ENCODE data around the gene BRICD5.

The BRICD5 gene

GRCh38 chr16:2223942-2224486, 13.4 kb upstream of the BRICD5 start:
- Histone ChIP-seq H3K4me3 (ENCODE audit: low read length) (peak overlapping the region; percentile 86), H3K27me3 (ENCODE audit: insufficient read depth, low read length) (no peaks in the 10 kb centered on the region), H2AFZ (ENCODE audit: low read depth, low read length) (peak overlapping the region; percentile 38), H3K9me3 (ENCODE audit: low read length) (no peaks in the 10 kb centered on the region), H3K36me3 (ENCODE audit: insufficient read depth, low read length) (peaks cover 23% of the 10 kb centered on the region), H3K4me1 (ENCODE audit: insufficient read depth, low read length) (peaks cover 12% of the 10 kb centered on the region)

GRCh38 chr16:2223221-2223941, 12.7 kb upstream of the BRICD5 start, which contains the start of gene E4F1:
Gene E4F1, plus strand, starts transcription at chr16:2223591. Its CDS starts 23 bp downstream, at chr16:2223614.
- peaks cover 12% of the 10 kb centered on the region for H3K4me1 ChIP-seq (ENCODE audit: insufficient read depth, low read length)
- peaks cover 16% of the 10 kb centered on the region for H3K36me3 ChIP-seq (ENCODE audit: insufficient read depth, low read length)
- H3K27me3 ChIP-seq (ENCODE audit: insufficient read depth, low read length): no peaks in the 10 kb centered on the region
- peak within 1 kb of the TSS; percentile 38 for H2AFZ ChIP-seq (ENCODE audit: low read depth, low read length)
- H3K9me3 ChIP-seq (ENCODE audit: low read length): no peaks in the 10 kb centered on the region
- H3K4me3 ChIP-seq (ENCODE audit: low read length): peak within 1 kb of the TSS; percentile 86

GRCh38 chr16:2216330-2216729, 5.7 kb upstream of the BRICD5 start:
- Histone ChIP-seq H3K36me3 (ENCODE audit: insufficient read depth, low read length) (peaks cover 14% of the 10 kb centered on the region), H3K9me3 (ENCODE audit: low read length) (no peaks in the 10 kb centered on the region), H3K4me3 (ENCODE audit: low read length) (no peak overlapping the region), H3K4me1 (ENCODE audit: insufficient read depth, low read length) (peaks cover 16% of the 10 kb centered on the region), H2AFZ (ENCODE audit: low read depth, low read length) (no peak overlapping the region), H3K27me3 (ENCODE audit: insufficient read depth, low read length) (no peaks in the 10 kb centered on the region)

- H3K27me3 ChIP-seq (ENCODE audit: insufficient read depth, low read length): no peaks in the 10 kb centered on the region
- peak within 1 kb of the TSS; percentile 96 for H3K4me3 ChIP-seq (ENCODE audit: low read length)
- H2AFZ ChIP-seq (ENCODE audit: low read depth, low read length): peak within 1 kb of the TSS; percentile 50
- H3K9me3 ChIP-seq (ENCODE audit: low read length): no peaks in the 10 kb centered on the region
- H3K36me3 ChIP-seq (ENCODE audit: insufficient read depth, low read length): peaks cover 21% of the 10 kb centered on the region
- peaks cover 16% of the 10 kb centered on the region for H3K4me1 ChIP-seq (ENCODE audit: insufficient read depth, low read length)
These were observed 4.0 kb upstream of the BRICD5 start, which contains the start of gene PGP for GRCh38 chr16:2214719-2214968. Gene PGP, minus strand, starts transcription at chr16:2214840. Its CDS starts 63 bp downstream, at chr16:2214777.

- Histone ChIP-seq H2AFZ (ENCODE audit: low read depth, low read length) (no peak overlapping the region), H3K9me3 (ENCODE audit: low read length) (no peaks in the 10 kb centered on the region), H3K4me1 (ENCODE audit: insufficient read depth, low read length) (peaks cover 16% of the 10 kb centered on the region), H3K27me3 (ENCODE audit: insufficient read depth, low read length) (no peaks in the 10 kb centered on the region), H3K36me3 (ENCODE audit: insufficient read depth, low read length) (peaks cover 26% of the 10 kb centered on the region), H3K4me3 (ENCODE audit: low read length) (peak overlapping the region; percentile 93)
These were observed 3.4 kb upstream of the BRICD5 start for GRCh38 chr16:2213817-2214718.

- Histone ChIP-seq H3K4me1 (ENCODE audit: insufficient read depth, low read length) (peaks cover 16% of the 10 kb centered on the region), H3K27me3 (ENCODE audit: insufficient read depth, low read length) (no peaks in the 10 kb centered on the region), H3K4me3 (ENCODE audit: low read length) (peak overlapping the region; percentile 93), H2AFZ (ENCODE audit: low read depth, low read length) (no peak overlapping the region), H3K36me3 (ENCODE audit: insufficient read depth, low read length) (peaks cover 37% of the 10 kb centered on the region), H3K9me3 (ENCODE audit: low read length) (no peaks in the 10 kb centered on the region)
These were observed 2.0 kb upstream of the BRICD5 start for GRCh38 chr16:2212362-2213324.

- Histone ChIP-seq H3K27me3 (ENCODE audit: insufficient read depth, low read length) (no peaks in the 10 kb centered on the region), H3K4me1 (ENCODE audit: insufficient read depth, low read length) (peaks cover 16% of the 10 kb centered on the region), H3K4me3 (ENCODE audit: low read length) (no peak overlapping the region), H3K36me3 (ENCODE audit: insufficient read depth, low read length) (peaks cover 45% of the 10 kb centered on the region), H2AFZ (ENCODE audit: low read depth, low read length) (no peak overlapping the region), H3K9me3 (ENCODE audit: low read length) (no peaks in the 10 kb centered on the region)
These were observed 1.3 kb upstream of the BRICD5 start for GRCh38 chr16:2211923-2212347.

GRCh38 chr16:2210009-2210332, 692 bp downstream of the BRICD5 start:
- no peaks in the 10 kb centered on the region for H3K27me3 ChIP-seq (ENCODE audit: insufficient read depth, low read length)
- H3K4me1 ChIP-seq (ENCODE audit: insufficient read depth, low read length): peaks cover 23% of the 10 kb centered on the region
- H3K36me3 ChIP-seq (ENCODE audit: insufficient read depth, low read length): peaks cover 47% of the 10 kb centered on the region

GRCh38 chr16:2209258-2210008, 1.2 kb downstream of the BRICD5 start:
- no peaks in the 10 kb centered on the region for H3K27me3 ChIP-seq (ENCODE audit: insufficient read depth, low read length)
- H3K4me1 ChIP-seq (ENCODE audit: insufficient read depth, low read length): peaks cover 27% of the 10 kb centered on the region
- H3K36me3 ChIP-seq (ENCODE audit: insufficient read depth, low read length): peaks cover 47% of the 10 kb centered on the region
- H3K9me3 ChIP-seq (ENCODE audit: low read length): no peaks in the 10 kb centered on the region
- H2AFZ ChIP-seq (ENCODE audit: low read depth, low read length): no peak overlapping the region
- no peak overlapping the region for H3K4me3 ChIP-seq (ENCODE audit: low read length)

More at GRCh38 chr16:2210009-2210332, 692 bp downstream of the BRICD5 start:
- Histone ChIP-seq H2AFZ (ENCODE audit: low read depth, low read length) (no peak overlapping the region), H3K4me3 (ENCODE audit: low read length) (no peak overlapping the region), H3K9me3 (ENCODE audit: low read length) (no peaks in the 10 kb centered on the region)

GRCh38 chr16:2208772-2209171, 1.9 kb downstream of the BRICD5 start:
- no peak overlapping the region for H3K4me3 ChIP-seq (ENCODE audit: low read length)
- H3K9me3 ChIP-seq (ENCODE audit: low read length): no peaks in the 10 kb centered on the region
- no peak overlapping the region for H2AFZ ChIP-seq (ENCODE audit: low read depth, low read length)
- peaks cover 47% of the 10 kb centered on the region for H3K36me3 ChIP-seq (ENCODE audit: insufficient read depth, low read length)
- no peaks in the 10 kb centered on the region for H3K27me3 ChIP-seq (ENCODE audit: insufficient read depth, low read length)
- peaks cover 27% of the 10 kb centered on the region for H3K4me1 ChIP-seq (ENCODE audit: insufficient read depth, low read length)

GRCh38 chr16:2208308-2208707, 2.4 kb downstream of the BRICD5 start:
- Histone ChIP-seq H3K4me1 (ENCODE audit: insufficient read depth, low read length) (peaks cover 22% of the 10 kb centered on the region), H2AFZ (ENCODE audit: low read depth, low read length) (no peak overlapping the region), H3K4me3 (ENCODE audit: low read length) (no peak overlapping the region), H3K27me3 (ENCODE audit: insufficient read depth, low read length) (no peaks in the 10 kb centered on the region), H3K36me3 (ENCODE audit: insufficient read depth, low read length) (peaks cover 47% of the 10 kb centered on the region), H3K9me3 (ENCODE audit: low read length) (no peaks in the 10 kb centered on the region)

GRCh38 chr16:2207872-2208271, 2.8 kb downstream of the BRICD5 start:
- H3K4me3 ChIP-seq (ENCODE audit: low read length): no peak overlapping the region
- H3K4me1 ChIP-seq (ENCODE audit: insufficient read depth, low read length): peaks cover 18% of the 10 kb centered on the region
- H2AFZ ChIP-seq (ENCODE audit: low read depth, low read length): no peak overlapping the region
- no peaks in the 10 kb centered on the region for H3K27me3 ChIP-seq (ENCODE audit: insufficient read depth, low read length)
- no peaks in the 10 kb centered on the region for H3K9me3 ChIP-seq (ENCODE audit: low read length)
- H3K36me3 ChIP-seq (ENCODE audit: insufficient read depth, low read length): peaks cover 47% of the 10 kb centered on the region
